HepG2 (cell line): ENCODE data around the gene CAMK2D. TPM values are rescaled to one million over a fixed set of nuclear protein-coding genes. Genes with fewer than 3 reads are reported as not detected.

Experiments
- ATAC-seq: fragments of 200-7000 bp; cut with Tn5 transposase; 3 replicates; pipeline ENCODE4 v1.9.1; 2020; ENCODE audit warnings: mild to moderate bottlenecking, moderate library complexity
- BruUV-seq: library from RNA; stranded (reverse); fragments of 400-500 nt; replicated peaks from 2 replicates; lab custom pipeline; 2021; lab: Mats Ljungman, UMichigan
- CTCF ChIA-PET: fragments of 300-600 bp; formaldehyde crosslinking; extraction: SDS; loops from one replicate; lab custom pipeline; 2021; ENCODE audit warnings: low total read pairs, inconsistent platforms, low intra/inter-chr PET ratio; lab: Yijun Ruan, JAX
- POLR2A ChIA-PET: fragments of 350-600 bp; sonication (Branson Sonifier 250); formaldehyde crosslinking; loops from one replicate; lab custom pipeline; 2020; ENCODE audit warnings: antibody characterized with exemption, inconsistent platforms; lab: Yijun Ruan, JAX
- DNase-seq: peaks from one replicate; pipeline ENCODE4 v3.0.0-alpha.2; 2015; ENCODE audit warnings: low spot score
- FAIRE-seq: peaks from 3 replicates; lab custom pipeline; 2011; peaks lifted over from hg19 to GRCh38; lab: Jason Lieb, UNC
- H2AFZ ChIP-seq: one replicate; pipeline ENCODE4 v1.6.1; 2011; ENCODE audit warnings: low read length, inconsistent platforms
- H3K27ac ChIP-seq: fragments of 300-600 bp; 3 replicates; pipeline ENCODE4 v1.8.0; 2011; ENCODE audit warnings: mixed run types, mild to moderate bottlenecking, mixed read lengths, low read length, inconsistent platforms; ENCODE audit not compliant: insufficient read depth; ENCODE audit errors: extremely low read length
- H3K27me3 ChIP-seq, 2 experiments: fragments of 200-600 bp in 1 of 2; 2 replicates in 1 of 2; 3 replicates in 1 of 2; pipeline versions ENCODE4 v1.6.0 to v1.8.0; 2011; ENCODE audit warnings: low read length in 2 of 2, mild to moderate bottlenecking in 2 of 2, moderate library complexity in 2 of 2, inconsistent platforms in 1 of 2; ENCODE audit not compliant: insufficient read depth in 2 of 2, control insufficient read depth in 1 of 2
- H3K36me3 ChIP-seq, 2 experiments: fragments of 200-600 bp in 1 of 2; replicated peaks in 1 of 2; 2 replicates in 1 of 2; 3 replicates in 1 of 2; pipeline versions ENCODE4 v1.5.1 to v1.8.0; 2011; ENCODE audit warnings: low read length in 2 of 2, inconsistent platforms in 1 of 2; ENCODE audit not compliant: insufficient read depth in 2 of 2, control insufficient read depth in 1 of 2
- H3K4me1 ChIP-seq: 2 replicates; pipeline ENCODE4 v1.5.1; 2012; ENCODE audit warnings: low read length, inconsistent platforms; ENCODE audit not compliant: insufficient read depth
- H3K4me2 ChIP-seq: 2 replicates; pipeline ENCODE4 v1.6.0; 2011; ENCODE audit warnings: low read depth, low read length, inconsistent platforms
- H3K4me3 ChIP-seq, 3 experiments: fragments of 200-600 bp in 1 of 3; sonication (generic), shearing (Covaris generic) in 1 of 3; replicated peaks in 1 of 3; 2 replicates each; pipeline ENCODE4 v1.5.1; 2011 to 2016; ENCODE audit warnings: low read length in 3 of 3, inconsistent platforms in 2 of 3, low read depth in 2 of 3, mild to moderate bottlenecking in 2 of 3, control low read depth in 1 of 3, mixed read lengths in 1 of 3; ENCODE audit not compliant: insufficient read depth in 1 of 3
- H3K79me2 ChIP-seq: one replicate; pipeline ENCODE4 v1.6.1; 2011; ENCODE audit warnings: low read length, inconsistent platforms; ENCODE audit not compliant: insufficient read depth
- H3K9ac ChIP-seq: 2 replicates; pipeline ENCODE4 v1.6.0; 2011; ENCODE audit warnings: mild to moderate bottlenecking, low read depth, low read length, inconsistent platforms; ENCODE audit not compliant: insufficient read depth
- H3K9me3 ChIP-seq: 2 replicates; pipeline ENCODE4 v1.5.1; 2012; ENCODE audit warnings: mild to moderate bottlenecking, low read length
- H4K20me1 ChIP-seq: 2 replicates; pipeline ENCODE4 v1.6.0; 2011; ENCODE audit warnings: inconsistent platforms, mild to moderate bottlenecking, low read length, moderate library complexity; ENCODE audit not compliant: insufficient read depth
- ATM ChIP-seq: fragments of 450-650 bp; IDR thresholded peaks from 2 replicates; pipeline ENCODE4 v1.7.1; 2017; ENCODE audit warnings: mild to moderate bottlenecking, borderline replicate concordance
- CREB1 ChIP-seq, 2 experiments: fragments of 450-650 bp in 1 of 2; IDR thresholded peaks; 2 replicates each; pipeline ENCODE4 v1.6.1; 2016 to 2017; ENCODE audit warnings: control low read depth in 1 of 2, mild to moderate bottlenecking in 1 of 2, missing compliant biosample characterization in 1 of 2, missing genetic modification characterization in 1 of 2
- ELF4 ChIP-seq: sonication (generic); formaldehyde crosslinking; IDR thresholded peaks from 2 replicates; pipeline ENCODE4 v1.5.0; 2020; ENCODE audit warnings: missing genetic modification reagents, mild to moderate bottlenecking, moderate library complexity, borderline replicate concordance
- FUBP1 ChIP-seq: sonication (generic); formaldehyde crosslinking; IDR thresholded peaks from 2 replicates; pipeline ENCODE4 v1.5.1; 2020; ENCODE audit warnings: missing genetic modification reagents, mild to moderate bottlenecking, borderline replicate concordance
- MATR3 ChIP-seq: sonication (generic); formaldehyde crosslinking; IDR thresholded peaks from 2 replicates; pipeline ENCODE4 v1.4.0; 2020; ENCODE audit warnings: missing genetic modification reagents
- MLLT10 ChIP-seq: sonication (generic); formaldehyde crosslinking; IDR thresholded peaks from 2 replicates; pipeline ENCODE4 v1.4.0; 2020; ENCODE audit warnings: missing genetic modification reagents
- ZBTB46 ChIP-seq: sonication (generic); formaldehyde crosslinking; IDR thresholded peaks from 2 replicates; pipeline ENCODE4 v1.4.0; 2020; ENCODE audit warnings: mild to moderate bottlenecking, missing genetic modification reagents, borderline replicate concordance
- ZNF225 ChIP-seq: sonication (generic); formaldehyde crosslinking; IDR thresholded peaks from 2 replicates; pipeline ENCODE4 v1.4.0; 2020; ENCODE audit warnings: mild to moderate bottlenecking, missing genetic modification reagents
- ZNF251 ChIP-seq: sonication (generic); formaldehyde crosslinking; IDR thresholded peaks from 2 replicates; pipeline ENCODE4 v1.9.0; 2021; ENCODE audit warnings: mild to moderate bottlenecking, missing genetic modification reagents
- ZNF484 ChIP-seq: sonication (generic); formaldehyde crosslinking; IDR thresholded peaks from 2 replicates; pipeline ENCODE4 v1.5.1; 2020; ENCODE audit warnings: mild to moderate bottlenecking, low read depth, missing genetic modification reagents, borderline replicate concordance
- ZNF530 ChIP-seq: sonication (generic); formaldehyde crosslinking; IDR thresholded peaks from 2 replicates; pipeline ENCODE4 v1.5.0; 2020; ENCODE audit warnings: low read depth, mild to moderate bottlenecking, missing genetic modification reagents
- ZNF547 ChIP-seq: sonication (generic); formaldehyde crosslinking; IDR thresholded peaks from 2 replicates; pipeline ENCODE4 v1.5.1; 2020; ENCODE audit warnings: mild to moderate bottlenecking, missing genetic modification reagents
- ZNF780A ChIP-seq: sonication (generic); formaldehyde crosslinking; IDR thresholded peaks from 2 replicates; pipeline ENCODE4 v1.8.0; 2022; ENCODE audit warnings: mild to moderate bottlenecking, missing genetic modification reagents, moderate library complexity
- ZSCAN12 ChIP-seq: sonication (generic); formaldehyde crosslinking; IDR thresholded peaks from 2 replicates; pipeline ENCODE4 v1.9.0; 2021; ENCODE audit warnings: mild to moderate bottlenecking, missing genetic modification reagents
- ZZZ3 ChIP-seq: sonication (generic); formaldehyde crosslinking; IDR thresholded peaks from 2 replicates; pipeline ENCODE4 v1.4.0; 2020; ENCODE audit warnings: missing genetic modification reagents, mild to moderate bottlenecking, borderline replicate concordance
- WGBS: methylation state at CpG from one replicate; pipeline ENCODE4 v1.1.6; 2017; ENCODE audit warnings: low lambda C conversion rate; 5-methylcytosine and 5-hydroxymethylcytosine counted together
- in situ Hi-C: cut with HindIII; loops from 2 replicates; pipeline ENCODE4 v1.10.0; 2017; ENCODE audit warnings: low pct_unique_long_range_greater_than_20kb; ENCODE audit not compliant: extremely low pct_ligation_motif_present
- intact Hi-C: fragments of 100-400 bp; cut with micrococcal nuclease; formaldehyde crosslinking; loops from one replicate; pipeline ENCODE4 v1.10.0; 2022; ENCODE audit not compliant: unreplicated experiment
- polyA plus RNA-seq, 8 experiments: library from polyadenylated mRNA; depleted of rRNA in 3 of 8; stranded (reverse) in 7 of 8; unstranded in 1 of 8; fragments of >200 nt; fragmentation: Illumina TruSeq in 4 of 8; extraction: Trizol in 4 of 8; gene quantifications; 2 replicates each; pipeline versions ENCODE4 v1.2.1 to v1.2.3, GENCODE V29; 2011 to 2016; ENCODE audit warnings: low read depth in 4 of 8, missing spikeins in 1 of 8, mixed read lengths in 1 of 8; ENCODE audit not compliant: insufficient read depth in 1 of 8
- total RNA-seq, 5 experiments: library from RNA; depleted of rRNA; stranded (reverse); fragments of >200 nt; fragmentation: Illumina TruSeq; extraction: Trizol; gene quantifications; 2 replicates each; pipeline ENCODE4 v1.2.3, GENCODE V29; 2016; ENCODE audit warnings: low read depth in 1 of 5
- TF ChIP-seq, protein P1 (sequence below): sonication (generic); formaldehyde crosslinking; IDR thresholded peaks from 2 replicates; pipeline ENCODE4 v1.5.1; 2020; ENCODE audit warnings: missing genetic modification reagents, mild to moderate bottlenecking, borderline replicate concordance
- TF ChIP-seq, protein P2 (sequence below): sonication (generic); formaldehyde crosslinking; IDR thresholded peaks from 2 replicates; pipeline ENCODE4 v1.8.1; 2023; ENCODE audit warnings: mild to moderate bottlenecking, moderate library complexity, missing genetic modification reagents
- TF ChIP-seq, protein P3 (sequence below): IDR thresholded peaks from 2 replicates; pipeline ENCODE4 v1.6.1; 2012; ENCODE audit warnings: inconsistent platforms

The CAMK2D gene
- total and polyA plus RNA-seq, 2 of the 13 experiments (the other 11 are each of a cell fraction or from before 2014, with no cell fraction given): 18.0 to 65.4 TPM

DNA sequence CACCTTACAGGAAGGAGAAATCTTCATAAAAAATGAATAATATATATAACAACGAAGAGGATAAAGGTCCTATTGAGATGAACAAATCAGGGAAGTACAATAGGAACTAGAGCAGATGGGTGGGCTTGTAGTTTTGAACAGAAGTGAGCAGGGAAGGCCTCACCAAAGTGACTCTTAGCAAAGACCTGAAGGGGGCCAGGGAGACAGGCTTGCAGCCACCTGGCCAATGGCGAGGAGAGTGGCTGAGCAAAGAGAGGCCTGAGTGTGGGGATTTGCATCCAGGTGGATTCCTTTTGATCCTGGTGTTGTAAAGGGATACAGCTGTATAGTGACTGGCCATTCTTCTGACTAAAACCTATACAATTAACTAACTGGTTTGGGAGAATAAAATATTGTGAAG lies 354.1 kb downstream of the CAMK2D start:
- 8% methylated on average over 2 of the region's 2 CpGs for WGBS
- in situ Hi-C loops (no loop called here), intact Hi-C loops (no loop called here)
- ATAC-seq (peak; percentile 40), FAIRE-seq (no peak), DNase-seq (no peak)
- no TSS peak for BruUV-seq
- no peak overlapping the region for H3K27ac ChIP-seq
- TF ChIP-seq ZNF547 (CRISPR knock-in tag) (no peak), CREB1 (IDR thresholded peaks at IDR 0.05) (no peak), CREB1 (CRISPR knock-in tag; IDR thresholded peaks at IDR 0.05) (no peak), ZNF484 (no peak), MLLT10 (CRISPR knock-in tag) (no peak), ATM (no peak), ZSCAN12 (CRISPR knock-in tag) (no peak), FUBP1 (CRISPR knock-in tag) (no peak), MATR3 (CRISPR knock-in tag) (no peak), ZNF780A (no peak), ZNF251 (CRISPR knock-in tag) (no peak), ZNF225 (CRISPR knock-in tag) (no peak), ELF4 (CRISPR knock-in tag) (no peak), ZBTB46 (CRISPR knock-in tag) (no peak), ZZZ3 (CRISPR knock-in tag) (no peak), ZNF530 (no peak)
- TF ChIP-seq, protein P1, sequence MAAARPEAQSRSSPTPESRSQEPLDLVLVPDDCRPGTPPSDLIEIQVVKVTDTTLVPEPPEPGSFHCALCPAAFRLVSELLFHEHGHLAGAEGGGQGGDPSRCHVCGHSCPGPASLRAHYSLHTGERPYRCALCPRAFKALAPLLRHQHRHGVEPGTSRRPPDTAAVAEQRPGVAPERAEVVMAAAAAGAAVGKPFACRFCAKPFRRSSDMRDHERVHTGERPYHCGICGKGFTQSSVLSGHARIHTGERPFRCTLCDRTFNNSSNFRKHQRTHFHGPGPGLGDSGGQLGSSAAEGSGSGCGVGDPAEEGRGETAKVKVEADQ: no peak
- TF ChIP-seq, protein P2, sequence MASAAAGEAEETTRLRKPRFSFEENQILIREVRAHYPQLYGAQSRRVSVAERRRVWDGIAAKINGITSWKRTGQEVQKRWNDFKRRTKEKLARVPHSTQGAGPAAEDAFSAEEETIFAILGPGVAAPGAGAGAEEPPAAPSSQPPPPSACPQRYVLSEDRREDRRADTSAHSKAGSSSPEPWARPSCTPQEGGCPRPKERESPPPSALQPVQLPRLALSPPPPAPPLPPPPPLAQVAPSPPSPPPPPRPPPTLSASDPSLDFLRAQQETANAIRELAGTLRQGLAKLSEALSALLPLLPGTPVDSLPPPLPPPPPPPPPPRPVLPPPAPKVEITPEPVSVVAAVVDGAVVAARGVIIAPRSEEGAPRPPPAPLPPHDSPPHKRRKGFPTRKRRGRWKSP (CRISPR knock-in tag): no peak
- TF ChIP-seq, protein P3, sequence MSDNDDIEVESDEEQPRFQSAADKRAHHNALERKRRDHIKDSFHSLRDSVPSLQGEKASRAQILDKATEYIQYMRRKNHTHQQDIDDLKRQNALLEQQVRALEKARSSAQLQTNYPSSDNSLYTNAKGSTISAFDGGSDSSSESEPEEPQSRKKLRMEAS: no peak
- TF ChIP-seq, all 625 proteins: peak for 0
- no peaks in the 10 kb centered on the region for H3K27me3 ChIP-seq
- H4K20me1 ChIP-seq: no peaks in the 10 kb centered on the region
- H3K9me3 ChIP-seq: no peaks in the 10 kb centered on the region
- peaks cover 57% of the 10 kb centered on the region for H3K4me1 ChIP-seq
- H3K4me3 ChIP-seq: no peak overlapping the region
- H3K9ac ChIP-seq: no peak overlapping the region
- H3K36me3 ChIP-seq: no peaks in the 10 kb centered on the region
- no peaks in the 10 kb centered on the region for H3K79me2 ChIP-seq
- ChIA-PET POLR2A (no interaction called here), CTCF (no interaction called here)
- H2AFZ ChIP-seq: no peak overlapping the region
- H3K4me2 ChIP-seq: peak overlapping the region; percentile 65; the same call in 1 of the 2 replicates
